Hematopoietic multipotent progenitor cell treated with erythropoietin and hydrocortisone succinate and interleukin-3 and kit ligand, for 4 days (in vitro differentiated cells): Measurements from ENCODE around the gene TRPM1.
A peak's percentile ranks its signal among the peaks of the same experiment; 100 is the strongest.

ENCODE experiments used
- DNase-seq: peaks from one replicate; pipeline ENCODE4 v3.0.0-alpha.2; 2015

TRPM1 gene

DNA sequence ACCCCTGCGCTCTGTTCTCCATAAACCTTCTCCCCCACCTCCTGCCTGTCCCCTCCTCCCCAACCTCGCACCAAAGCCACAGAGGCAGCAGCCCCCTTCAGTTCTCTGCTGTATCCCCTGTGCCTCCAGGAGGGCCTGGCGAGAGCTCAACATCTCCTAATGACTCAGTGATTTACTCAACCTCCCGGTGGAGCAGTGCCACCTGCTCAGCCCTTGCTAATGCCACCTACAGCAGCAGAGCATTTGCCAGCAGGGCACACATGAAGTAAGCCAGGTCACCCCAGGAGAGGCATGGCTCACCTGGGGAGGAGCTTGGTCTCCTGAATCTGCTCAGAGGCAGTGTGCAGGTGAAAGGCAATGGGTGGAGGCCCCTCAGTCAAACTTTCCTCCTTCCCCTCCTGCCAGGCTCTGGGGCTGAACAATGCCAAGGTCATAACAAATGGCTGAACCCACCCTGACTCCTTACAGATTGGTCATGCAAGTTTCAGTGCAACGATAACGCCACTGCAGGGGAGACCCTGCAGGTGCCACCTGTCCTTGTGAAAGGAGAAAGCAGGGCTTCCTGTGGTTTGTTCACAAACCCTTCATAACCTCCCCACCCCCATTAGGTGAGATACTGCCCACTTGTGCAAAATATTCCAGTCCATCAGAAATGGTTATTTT, 19.8 kb downstream of the TRPM1 start:
- DNase-seq = no peak

DNA sequence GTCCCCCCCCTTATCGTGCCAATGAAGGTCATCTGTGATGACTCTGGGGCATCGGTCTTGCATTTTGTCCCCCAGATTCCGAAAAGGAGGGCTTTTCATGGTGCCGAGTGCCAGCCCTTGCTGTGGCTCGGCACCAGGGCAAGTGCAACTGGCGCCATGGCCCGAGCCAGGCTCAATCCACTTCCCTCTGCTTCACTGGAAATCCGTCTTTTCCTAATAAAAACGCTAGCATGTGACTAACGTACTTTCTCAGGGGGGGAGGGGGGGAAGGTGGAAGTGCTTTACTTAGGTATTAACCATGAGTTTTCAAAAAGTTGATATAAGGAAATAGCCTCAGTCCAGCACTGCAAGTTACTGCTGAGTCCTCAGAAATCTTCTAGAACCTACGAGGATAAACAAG, 20.5 kb downstream of the TRPM1 start:
- no peak for DNase-seq

DNA sequence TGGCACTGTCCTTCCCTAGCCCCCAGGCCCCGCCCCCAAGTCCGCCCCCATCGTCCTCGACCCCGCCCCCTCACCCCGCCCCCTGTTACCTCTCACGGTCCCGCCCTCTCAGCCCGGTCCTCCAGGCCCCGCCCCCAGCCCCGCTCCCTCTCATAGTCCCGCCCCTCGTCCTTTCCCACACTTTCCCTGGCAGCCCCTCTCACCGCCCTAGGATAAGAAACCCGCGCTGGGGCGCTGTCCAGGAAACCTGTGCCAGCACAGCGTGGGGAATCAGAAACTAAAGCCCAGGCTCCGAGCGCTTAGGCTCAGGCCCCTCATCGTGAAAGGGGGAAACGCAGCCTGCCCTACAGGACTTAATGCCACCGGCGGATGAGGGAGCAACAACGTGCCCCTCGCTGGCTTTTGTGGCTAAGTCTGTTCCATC, 20.9 kb downstream of the TRPM1 start:
- DNase-seq = peak; percentile 69

DNA sequence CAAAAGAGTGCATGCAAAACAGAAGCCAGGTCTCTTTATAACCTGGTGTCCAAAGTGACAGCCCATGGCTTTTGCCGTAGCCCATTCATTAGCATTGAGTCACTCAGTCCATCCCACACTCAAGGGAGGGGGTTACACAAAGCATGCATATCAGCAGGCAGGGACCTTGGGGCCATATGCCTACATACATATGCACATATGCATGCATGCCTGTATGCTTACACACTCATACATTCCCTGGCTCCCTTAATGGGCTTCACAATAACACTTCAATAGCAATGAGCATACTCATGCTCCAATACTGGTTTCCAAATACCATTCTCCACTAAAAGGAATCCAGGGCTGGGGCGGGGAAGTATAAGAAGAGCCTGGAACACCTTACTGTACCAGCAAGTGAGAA, 22.0 kb downstream of the TRPM1 start:
- DNase-seq = no peak

DNA sequence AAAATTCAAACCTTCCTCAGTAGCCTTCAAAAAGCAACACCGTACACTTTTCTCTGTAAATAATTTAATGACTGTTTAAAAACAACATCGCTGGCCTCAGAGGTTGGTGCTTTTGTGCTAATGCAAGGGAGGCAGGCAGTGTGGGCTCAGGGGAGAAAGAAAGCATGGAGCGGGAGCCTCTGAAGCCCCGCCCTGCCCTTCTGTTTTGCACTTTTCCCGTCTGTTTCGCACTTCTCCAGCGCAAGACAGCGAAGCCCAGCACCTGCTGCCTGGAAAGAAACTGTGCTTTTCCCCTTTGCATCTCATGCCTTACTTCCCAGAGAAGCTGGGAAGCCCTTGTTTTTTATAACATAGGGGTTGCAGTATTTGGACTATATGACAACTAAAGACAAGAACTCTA, 23.1 kb downstream of the TRPM1 start:
- DNase-seq = no peak

DNA sequence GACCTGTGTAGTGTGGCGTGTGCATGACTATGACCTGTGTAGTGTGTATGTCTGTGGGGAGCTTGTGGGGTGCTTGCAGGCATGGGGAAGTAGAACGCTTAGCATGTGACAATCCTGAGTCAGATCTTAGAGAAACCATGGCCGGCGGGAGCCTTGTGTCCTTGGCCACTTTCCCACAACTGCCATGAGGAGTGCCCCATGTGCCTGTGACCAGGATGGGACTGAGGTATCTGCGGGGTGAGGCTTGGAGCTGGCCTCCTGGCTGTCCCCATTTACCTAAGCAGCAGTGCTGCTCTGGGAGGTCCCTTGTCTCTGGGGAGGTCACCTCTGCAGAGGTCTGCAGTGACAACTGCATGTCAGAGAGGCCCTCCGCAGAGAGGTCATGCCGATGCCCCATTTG, 23.6 kb downstream of the TRPM1 start:
- DNase-seq = no peak

DNA sequence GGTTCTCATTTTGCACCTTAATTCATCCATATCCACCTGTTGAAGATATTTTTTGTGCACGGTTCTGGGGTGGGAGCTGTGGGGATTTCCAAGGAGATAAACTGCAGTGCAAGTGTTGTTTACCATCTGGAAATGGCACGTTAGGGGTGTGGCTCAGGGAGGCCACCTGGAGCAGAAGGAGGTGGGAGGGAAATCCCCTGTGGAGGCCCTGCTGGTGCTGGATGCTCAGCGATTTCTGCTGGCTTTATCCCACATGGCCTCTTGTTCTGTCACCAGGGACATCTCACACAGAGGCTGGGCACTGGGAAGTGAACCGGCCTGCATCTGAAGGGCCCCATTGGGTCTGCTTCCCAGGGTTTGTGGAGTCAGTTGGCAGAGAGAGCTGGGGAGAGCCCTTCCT, 24.3 kb downstream of the TRPM1 start:
- DNase-seq = no peak

DNA sequence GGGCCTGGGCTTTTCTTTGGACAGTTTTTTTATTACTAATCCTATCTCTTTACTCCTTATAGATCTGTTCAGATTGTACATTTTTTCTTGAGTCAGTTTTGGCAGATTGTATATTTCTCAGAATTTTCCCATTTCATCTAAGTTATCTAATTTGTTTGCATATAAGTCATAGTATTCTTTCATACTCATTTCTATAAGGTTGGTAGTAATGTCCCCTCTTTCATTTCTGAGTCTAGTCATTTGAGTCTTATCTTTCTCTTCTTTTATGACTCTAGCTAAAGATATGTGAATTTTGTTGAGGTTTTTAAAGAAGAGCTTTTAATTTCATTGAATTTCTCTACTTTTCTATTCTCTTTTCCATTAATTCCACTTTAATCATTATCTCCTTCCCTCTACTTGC, 27.2 kb downstream of the TRPM1 start:
- no peak for DNase-seq

DNA sequence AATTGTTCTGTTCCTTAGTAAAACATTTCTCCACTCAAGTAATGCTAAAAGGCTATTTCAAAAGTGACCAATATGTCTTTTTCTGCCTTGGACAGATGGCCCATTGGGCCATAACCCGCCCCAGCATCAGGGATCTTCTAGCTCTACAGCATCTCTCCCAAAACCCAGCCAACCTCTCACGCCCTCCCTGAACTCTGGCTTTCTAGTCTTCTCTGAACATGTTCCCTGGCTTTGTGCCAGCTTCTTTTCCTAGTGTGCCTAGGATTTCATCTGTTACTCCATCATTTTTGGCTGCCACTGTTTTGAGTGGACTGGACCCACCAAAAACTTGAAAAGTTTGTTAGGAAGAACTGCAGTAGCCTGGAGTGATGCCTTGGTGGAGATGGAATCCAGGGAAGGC, 30.7 kb downstream of the TRPM1 start:
- no peak for DNase-seq

DNA sequence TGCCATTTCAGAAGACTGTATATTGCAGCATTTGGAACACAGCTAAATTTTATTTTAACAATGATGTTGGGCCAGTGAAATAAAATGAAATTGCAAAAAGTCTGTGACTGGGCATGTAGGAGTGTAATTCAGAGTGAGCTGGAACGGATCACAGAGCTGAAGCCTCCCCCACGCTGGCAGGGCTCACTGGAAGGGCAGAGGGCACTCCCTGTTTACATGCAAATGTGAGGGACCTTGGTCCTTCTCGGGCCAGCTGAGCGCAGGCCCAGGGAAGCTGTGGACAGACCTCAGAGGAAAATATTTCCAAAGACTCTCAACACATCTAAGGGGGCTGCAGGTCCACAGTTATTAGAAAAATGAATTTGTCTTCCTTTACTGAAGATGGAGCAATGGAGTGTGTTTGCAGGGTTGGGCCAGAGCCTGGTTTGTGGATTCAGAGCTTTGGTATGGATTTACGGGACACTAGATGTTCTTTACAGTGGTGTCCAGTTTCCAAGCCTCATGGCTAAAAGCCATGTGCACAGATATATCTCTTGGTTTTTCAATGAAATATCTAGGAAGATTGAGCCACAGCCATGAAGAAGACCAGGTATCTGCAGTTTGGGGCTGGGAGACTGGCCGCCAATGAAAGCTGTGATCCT, 32.0 kb downstream of the TRPM1 start:
- no peak for DNase-seq

DNA sequence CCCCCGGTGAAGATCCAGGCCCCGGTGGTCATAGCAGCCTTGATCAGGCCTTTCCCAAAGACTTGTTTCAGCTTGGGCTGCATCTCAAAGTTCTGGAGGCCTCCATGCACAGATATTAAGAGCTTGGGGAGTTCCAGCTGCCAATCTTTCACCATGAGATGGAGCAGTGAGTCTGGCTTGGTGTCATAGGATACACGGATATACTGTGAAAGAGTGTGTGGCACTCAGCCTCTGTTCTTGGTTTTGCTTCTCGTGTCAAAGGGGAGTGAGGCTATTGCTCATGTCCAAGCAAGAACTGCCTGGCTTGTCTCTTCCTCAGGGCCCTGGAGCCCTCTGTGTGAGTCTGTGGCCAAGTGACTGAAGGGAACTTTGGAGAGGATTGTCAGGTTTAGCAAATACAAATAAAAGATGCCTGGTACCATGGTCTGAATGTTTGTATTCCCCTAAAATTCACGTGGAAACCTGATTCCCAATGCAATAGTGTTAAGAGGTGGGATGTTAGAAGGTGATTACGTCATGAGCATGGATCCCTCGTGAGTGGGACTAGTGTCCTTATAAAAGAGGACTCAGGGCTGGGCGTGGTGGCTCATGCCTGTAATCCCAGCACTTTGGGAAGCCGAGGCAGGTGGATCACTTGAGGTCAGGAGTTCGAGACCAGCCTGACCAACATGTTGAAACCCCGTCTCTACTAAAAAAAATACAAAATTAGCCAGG, 33.5 kb downstream of the TRPM1 start:
- DNase-seq = no peak

DNA sequence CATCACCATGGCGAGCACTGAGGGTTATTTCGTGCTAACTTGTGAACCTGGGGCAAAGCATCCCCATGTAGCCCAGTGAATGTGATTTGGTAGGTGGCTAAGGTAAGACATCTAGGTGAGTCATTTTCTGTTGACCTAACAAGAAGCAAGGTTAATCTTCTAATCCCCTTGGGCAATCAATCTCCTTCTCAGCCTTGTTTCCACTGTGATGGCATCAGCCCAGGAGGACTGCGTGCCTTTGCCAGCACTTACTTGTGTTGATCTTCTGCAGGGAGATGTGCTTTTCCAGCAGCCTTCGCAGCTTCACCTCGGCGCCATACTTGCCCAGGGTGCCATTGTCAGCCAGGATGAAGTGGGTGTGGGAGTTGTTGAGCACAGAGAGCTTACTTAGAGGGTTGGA, 35.7 kb downstream of the TRPM1 start:
- no peak for DNase-seq

DNA sequence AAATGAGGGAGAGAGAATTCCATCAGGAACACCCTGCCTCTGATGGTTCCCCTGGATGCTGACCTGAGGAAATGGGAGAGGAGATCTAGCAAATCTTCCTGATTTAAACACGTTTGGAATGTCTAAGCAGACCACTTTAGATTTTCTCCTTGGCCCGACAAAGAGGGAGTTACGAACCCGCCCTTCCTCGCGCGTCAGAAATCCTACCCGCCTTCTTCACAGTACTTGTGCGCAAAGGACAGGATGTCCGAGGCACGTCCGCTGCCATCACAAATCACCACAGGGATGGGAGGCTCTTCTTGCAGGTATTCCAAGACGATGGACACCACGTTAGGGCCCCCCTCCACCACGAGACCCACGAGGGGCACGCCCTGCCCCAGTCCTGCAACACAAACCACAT, 38.6 kb downstream of the TRPM1 start:
- no peak for DNase-seq

DNA sequence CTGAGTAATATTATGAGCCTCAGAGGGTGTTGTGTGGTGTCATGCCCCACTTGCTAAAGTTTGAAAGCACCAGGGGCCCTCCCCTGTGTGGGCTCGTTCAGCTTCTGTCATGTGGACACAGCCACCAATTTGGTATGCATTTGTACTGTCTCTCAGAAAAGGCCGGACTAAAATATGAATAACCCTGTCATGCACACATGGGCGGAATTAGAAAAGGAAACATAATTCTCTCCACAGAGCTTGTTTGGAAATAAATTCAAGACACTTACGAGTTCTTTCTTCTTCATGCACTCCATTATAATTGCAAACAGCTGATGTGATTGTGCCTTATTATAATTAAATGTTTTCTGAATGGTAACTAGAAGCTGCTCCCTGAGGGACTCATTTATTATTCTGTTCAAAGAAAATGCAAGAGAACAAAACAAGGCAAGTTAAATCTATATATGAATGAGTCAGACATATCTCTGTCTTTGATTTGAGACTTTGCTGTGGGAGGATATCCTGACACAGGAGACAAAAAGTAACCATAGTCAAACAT, 39.1 kb downstream of the TRPM1 start:
- no peak for DNase-seq

DNA sequence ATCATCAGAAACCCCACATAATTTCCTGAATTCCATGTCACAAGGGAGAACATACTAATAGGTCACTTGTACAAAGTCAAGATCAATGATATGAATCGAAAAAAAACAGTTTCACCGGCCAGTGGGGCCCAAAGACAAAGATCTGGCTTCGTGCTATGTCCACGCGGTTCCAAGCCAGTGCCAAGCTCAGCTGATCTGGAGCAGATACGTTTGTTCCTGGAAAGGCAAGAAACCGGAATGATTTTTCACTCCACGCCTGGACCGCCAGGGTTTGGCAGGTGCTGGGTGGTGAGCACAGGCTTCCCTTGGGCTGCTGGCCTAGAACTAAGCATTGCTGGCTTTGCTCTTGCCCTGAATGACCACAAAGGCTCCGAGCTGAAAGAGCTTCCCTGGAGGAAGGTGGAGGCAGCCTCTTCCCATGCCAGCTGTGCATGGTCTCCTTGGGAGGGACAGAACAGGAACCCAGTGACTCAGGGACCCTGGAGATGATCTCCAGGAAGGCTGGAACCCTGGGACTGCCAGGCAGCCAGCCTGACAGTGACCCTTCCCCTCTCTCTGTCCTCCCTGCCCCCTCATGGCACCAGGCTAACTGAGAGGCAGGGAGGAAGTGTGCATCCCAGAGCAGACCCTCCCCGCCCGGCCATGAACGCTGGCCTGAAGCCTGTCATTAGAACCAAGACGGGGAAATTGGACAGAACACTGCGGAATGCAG, 40.9 kb downstream of the TRPM1 start:
- no peak for DNase-seq

DNA sequence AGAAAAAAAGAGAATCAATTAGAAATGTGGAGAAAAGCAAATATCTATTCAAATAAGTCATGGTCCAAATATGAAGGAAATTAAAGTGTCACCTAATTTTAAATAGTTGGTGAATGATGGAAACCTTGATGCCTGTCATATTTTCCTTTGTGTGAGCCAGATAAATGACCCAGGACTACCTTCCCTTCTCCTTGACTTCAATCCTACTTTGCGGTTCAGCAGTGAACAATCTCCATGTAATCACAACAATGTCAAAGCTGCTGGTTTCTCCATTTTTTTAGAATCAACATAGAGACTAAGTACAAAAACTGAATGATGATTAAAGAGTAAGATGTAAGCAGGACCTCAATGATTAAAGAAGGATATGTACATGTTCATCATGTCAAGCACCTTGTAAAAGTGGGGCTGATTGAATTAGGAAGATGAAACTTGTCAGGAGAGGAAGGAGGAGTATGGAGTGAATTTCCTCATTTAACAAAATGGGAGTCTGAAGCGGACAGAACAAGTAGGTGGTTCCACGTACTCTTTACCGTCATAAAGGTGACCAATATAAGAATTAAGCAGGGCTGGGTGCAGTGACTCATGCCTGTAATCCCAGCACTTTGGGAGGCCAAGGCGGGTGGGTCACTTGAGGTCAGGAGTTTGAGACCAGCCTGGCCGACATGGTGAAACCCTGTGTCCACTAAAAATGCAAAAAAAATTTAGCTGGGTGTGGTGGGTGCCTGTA, 43.1 kb downstream of the TRPM1 start:
- no peak for DNase-seq

DNA sequence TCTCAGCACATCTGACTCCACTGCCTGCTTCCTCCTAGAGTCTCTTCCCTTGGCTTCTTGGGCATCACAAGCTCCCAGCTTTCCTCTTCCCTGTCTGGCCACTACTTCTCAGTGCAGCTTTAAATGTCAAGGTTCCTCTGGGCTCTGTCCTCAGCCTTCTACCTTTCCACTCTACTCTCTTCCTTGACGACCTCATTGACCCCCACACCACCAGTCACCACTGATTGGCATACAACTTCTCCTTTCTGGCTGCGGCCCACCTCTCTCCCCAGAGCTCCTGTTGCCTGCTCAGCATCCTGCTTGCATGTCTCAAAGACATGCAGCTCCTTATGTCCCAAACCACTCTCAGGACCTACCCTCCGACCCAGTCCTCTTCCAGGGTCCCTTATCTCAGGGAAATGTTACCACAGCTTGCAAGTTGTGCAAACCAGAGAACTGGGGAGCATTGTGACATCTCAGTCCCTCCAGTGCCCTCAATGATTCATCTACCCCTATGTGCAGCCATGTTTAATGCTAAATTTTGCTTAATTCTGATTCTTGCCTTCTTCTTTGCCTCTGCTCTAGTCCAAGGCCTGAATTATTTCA, 49.9 kb downstream of the TRPM1 start:
- peak; percentile 38 for DNase-seq

DNA sequence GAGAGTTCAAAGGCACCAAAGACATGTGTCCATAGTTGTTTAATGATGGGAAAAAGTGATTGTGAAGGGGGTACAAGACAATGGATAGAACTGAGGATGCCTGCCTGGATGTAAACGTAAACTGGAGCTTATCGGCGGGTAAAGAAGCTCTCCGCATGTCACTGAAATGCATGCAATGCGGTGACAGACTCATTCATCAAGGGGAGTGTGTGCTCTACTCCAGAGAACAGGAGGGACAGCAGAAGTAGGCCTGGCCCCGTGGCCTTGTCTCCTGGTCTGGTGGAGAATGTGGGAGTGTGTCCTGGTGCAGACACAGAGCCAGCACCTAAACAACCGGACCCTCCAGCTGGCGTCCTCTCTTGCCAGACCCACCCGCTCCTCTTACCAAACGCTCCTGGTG, 50.6 kb downstream of the TRPM1 start:
- no peak for DNase-seq

DNA sequence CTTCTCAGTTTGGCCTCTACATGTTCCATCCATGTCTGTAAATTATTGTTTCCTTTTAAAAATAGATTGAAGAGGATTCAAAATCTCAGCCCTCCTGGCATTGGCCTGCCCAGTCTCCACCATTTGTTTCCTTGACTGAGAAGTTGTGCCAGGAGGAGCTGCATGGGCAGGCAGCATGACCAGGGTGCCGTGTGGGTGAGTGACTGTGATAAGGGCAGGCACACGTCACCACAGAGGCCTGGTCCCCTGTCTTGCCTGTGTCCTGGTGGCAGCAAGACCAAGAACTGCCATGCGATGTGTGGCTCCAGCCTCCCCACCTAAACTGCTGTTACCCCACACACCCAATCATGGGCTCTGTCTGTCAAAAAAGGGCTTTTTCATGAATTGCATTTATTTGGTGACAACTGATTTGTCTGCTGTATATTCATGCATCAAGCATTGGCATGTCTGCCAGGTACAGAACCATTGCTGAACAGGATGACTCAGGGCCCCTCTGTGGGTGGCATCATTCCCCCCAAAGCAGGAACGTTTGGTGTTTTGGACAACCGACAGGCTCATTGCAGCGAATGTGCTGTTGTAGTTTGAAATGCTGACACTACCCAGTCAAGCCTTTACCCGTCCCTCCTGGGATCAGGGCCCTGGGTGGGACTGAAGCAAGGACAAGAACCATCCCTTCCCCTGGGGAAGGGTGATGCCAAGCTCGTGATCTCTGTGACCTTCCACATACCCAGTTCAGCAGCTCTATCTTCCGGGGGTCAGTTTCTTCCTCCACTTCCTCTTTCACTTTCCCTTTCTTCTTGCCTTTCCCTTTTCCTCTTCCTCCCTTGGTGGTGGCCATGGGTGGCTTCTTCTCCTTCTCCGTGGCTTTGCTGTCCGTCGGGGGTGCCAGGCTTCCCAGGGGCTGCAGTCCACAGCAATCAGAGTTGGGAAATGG, 51.6 kb downstream of the TRPM1 start:
- peak; percentile 38 for DNase-seq

DNA sequence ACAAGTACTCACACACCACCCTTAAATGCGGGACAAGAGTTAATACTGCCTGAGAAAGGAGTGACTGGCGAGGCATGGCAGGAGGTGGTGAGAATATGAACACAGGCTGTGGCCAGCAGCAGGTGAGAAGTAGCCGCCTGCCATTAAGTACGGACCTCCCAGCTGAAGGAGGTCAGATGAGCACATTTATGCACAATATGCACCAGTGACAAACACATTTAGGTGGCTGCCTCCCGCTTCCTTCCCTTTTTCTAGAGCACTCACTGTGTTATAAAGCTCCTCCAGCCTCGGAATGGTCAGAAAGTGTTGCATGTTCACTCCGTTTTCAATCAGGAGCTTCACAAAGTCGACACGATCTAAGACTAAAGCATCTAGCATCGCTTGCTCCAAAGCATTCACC, 52.4 kb downstream of the TRPM1 start:
- DNase-seq = peak; percentile 66

DNA sequence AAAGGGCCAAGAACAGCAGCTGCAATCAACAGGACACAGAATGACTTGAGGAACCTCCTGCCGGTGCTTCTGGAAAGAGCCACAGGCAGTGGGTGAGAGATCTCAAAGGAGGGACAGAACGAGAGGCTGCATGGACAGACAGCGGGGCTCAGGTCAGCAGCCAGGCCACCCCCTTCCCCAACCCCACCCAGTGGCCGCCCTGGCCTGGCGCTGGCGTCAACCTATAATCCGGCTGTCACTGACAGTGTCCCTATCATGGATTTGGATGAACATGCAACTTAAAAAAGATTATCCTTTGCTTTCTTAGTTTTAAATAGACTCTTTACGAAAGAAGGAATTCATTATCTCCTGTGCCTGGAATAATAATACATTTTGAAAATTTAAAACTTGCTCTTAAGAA, 54.1 kb downstream of the TRPM1 start:
- DNase-seq = no peak
